OCI-LY3 (cell line): ENCODE data around the gene PPP2R5E.

Experiments used
- EZH2phosphoT487 ChIP-seq: fragments of 200-600 bp; shearing (Covaris generic); IDR thresholded peaks from 2 replicates; pipeline ENCODE4 v1.6.1; 2018; ENCODE audit warnings: antibody characterized with exemption, mixed run types, low read depth
- TF ChIP-seq, protein P1 (sequence below): fragments of 200-600, 300-600 bp; sonication (generic); IDR thresholded peaks from 2 replicates; pipeline ENCODE4 v1.5.1; 2014; ENCODE audit warnings: antibody characterized with exemption, low read length, low read depth

DNA sequence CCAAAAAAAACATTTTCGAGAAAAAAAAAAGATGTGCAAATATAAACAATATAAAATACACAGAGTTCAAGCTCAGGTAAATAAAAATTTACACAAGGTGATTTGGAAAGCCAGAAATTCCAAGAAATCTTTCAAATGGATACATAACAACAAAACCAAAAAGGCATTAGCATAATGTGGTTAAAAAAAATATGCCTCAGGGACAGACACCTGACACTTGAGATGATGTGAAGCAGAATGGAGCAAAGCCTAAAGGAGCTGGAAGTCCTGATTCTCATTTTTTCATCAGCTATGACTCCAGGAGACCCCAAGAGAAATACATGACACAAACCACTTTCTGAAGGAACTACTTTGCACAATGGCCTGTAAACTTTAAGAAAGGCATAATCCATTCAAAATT is 98.6 kb downstream of the PPP2R5E start:
- TF ChIP-seq, protein P1, sequence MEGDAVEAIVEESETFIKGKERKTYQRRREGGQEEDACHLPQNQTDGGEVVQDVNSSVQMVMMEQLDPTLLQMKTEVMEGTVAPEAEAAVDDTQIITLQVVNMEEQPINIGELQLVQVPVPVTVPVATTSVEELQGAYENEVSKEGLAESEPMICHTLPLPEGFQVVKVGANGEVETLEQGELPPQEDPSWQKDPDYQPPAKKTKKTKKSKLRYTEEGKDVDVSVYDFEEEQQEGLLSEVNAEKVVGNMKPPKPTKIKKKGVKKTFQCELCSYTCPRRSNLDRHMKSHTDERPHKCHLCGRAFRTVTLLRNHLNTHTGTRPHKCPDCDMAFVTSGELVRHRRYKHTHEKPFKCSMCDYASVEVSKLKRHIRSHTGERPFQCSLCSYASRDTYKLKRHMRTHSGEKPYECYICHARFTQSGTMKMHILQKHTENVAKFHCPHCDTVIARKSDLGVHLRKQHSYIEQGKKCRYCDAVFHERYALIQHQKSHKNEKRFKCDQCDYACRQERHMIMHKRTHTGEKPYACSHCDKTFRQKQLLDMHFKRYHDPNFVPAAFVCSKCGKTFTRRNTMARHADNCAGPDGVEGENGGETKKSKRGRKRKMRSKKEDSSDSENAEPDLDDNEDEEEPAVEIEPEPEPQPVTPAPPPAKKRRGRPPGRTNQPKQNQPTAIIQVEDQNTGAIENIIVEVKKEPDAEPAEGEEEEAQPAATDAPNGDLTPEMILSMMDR = no peak
- no peak for TF ChIP-seq EZH2phosphoT487
